ENCODE data around the gene CFDP1. TPM values are rescaled to one million over a fixed set of nuclear protein-coding genes. Genes with fewer than 3 reads are reported as not detected.

CFDP1 gene
- polyA plus RNA-seq, 1 donor (not counting 4 experiments of a cell fraction or from before 2014, with no cell fraction given), result 42.1 TPM

DNA sequence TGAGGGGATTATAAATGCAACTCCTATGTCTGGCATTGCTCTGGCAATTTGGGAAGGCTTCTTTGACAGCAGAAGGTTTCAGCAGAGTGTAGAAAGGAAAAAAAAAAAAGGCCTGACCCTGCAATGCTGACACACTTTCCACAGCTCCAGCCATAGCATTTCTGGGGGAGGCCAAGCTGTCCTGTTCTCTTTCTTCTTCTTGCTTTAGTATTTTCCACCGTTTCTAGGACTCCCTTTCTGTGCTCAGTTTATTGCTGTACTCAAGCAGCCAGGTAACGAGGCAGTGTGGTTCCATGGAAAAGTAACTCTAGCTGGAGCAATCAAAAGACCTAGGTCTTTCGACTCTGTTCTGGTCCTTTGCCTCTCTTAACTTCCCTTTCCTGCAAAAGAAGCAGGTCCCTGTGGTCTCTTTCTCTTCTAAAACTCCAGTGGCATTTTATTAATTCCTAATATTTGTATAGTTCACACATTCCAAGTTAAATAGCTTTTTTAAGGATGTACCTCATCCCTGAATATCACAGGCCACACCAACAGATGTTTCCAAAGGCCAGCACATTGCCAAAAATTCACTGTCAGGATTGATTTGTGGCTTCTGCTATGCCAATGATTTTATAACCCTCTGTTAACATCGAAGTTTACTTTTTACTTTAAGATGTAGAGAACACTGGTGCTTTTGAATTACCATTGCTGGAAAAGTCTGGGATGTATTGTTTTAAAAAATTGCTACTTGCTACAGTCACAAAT, 91.6 kb downstream of the CFDP1 start:
- no peak overlapping the region for H3K4me2 ChIP-seq (ENCODE audit: control insufficient read depth, extremely low read depth, insufficient read depth, low read depth, low read length)
- no peak overlapping the region for H3K4me3 ChIP-seq (ENCODE audit: control insufficient read depth in 2 of 3, extremely low read depth in 1 of 3, insufficient read depth in 2 of 3, low read depth in 1 of 3, low read length in 3 of 3)
- DNase-seq (ENCODE audit: low read depth, low spot score) (no peak), FAIRE-seq (no peak)
- H3K36me3 ChIP-seq (ENCODE audit: control insufficient read depth in 2 of 2, extremely low read depth in 1 of 2, insufficient read depth in 2 of 2, low read length in 2 of 2), result peaks cover 4% of the 10 kb centered on the region in 2 experiments
- no peaks in the 10 kb centered on the region for H3K9me3 ChIP-seq (ENCODE audit: control insufficient read depth, low read depth, low read length)
- no peak overlapping the region for H3K27ac ChIP-seq (ENCODE audit: control insufficient read depth, insufficient read depth, low read length)
- no peaks in the 10 kb centered on the region for H4K20me1 ChIP-seq (ENCODE audit: control insufficient read depth, extremely low read depth, insufficient read depth, low read length)
- H3K4me1 ChIP-seq (ENCODE audit: control insufficient read depth, extremely low read depth, insufficient read depth, low read length), result peaks cover 31% of the 10 kb centered on the region
- H3K9me1 ChIP-seq (ENCODE audit: control insufficient read depth, extremely low read depth, insufficient read depth, low read length), result peaks cover 2% of the 10 kb centered on the region
- H3K79me2 ChIP-seq (ENCODE audit: control insufficient read depth, insufficient read depth, low read length), result no peaks in the 10 kb centered on the region
- dilution Hi-C loops (cut with MboI; ENCODE audit: extremely low pct_ligation_motif_present, low sequenced_read_pairs), result no loop called here
- TF ChIP-seq EZH2 (IDR thresholded peaks at IDR 0.05; ENCODE audit: low read length) (no peak), CTCF (optimal IDR thresholded peaks at IDR 0.05 in 1 of 3, IDR thresholded peaks at IDR 0.05 in 1 of 3, conservative IDR thresholded peaks at IDR 0.05 in 1 of 3; ENCODE audit: extremely low read depth in 1 of 3, insufficient read depth in 2 of 3, low read length in 3 of 3) (no peak)
- H3K27me3 ChIP-seq (ENCODE audit: control insufficient read depth, extremely low read depth, insufficient read depth, low read length), result no peaks in the 10 kb centered on the region
- no peak overlapping the region for H3K9ac ChIP-seq (ENCODE audit: control insufficient read depth, extremely low read depth, insufficient read depth, low read length)
- no peak overlapping the region for H2AFZ ChIP-seq (ENCODE audit: control insufficient read depth, low read length)

GRCh38 chr16:75340741-75341491, 92.4 kb downstream of the CFDP1 start:
- Histone ChIP-seq H3K36me3 (ENCODE audit: control insufficient read depth in 2 of 2, extremely low read depth in 1 of 2, insufficient read depth in 2 of 2, low read length in 2 of 2) (peaks cover 3 to 4% of the 10 kb centered on the region in 2 experiments), H3K9ac (ENCODE audit: control insufficient read depth, extremely low read depth, insufficient read depth, low read length) (no peak overlapping the region), H3K9me1 (ENCODE audit: control insufficient read depth, extremely low read depth, insufficient read depth, low read length) (peaks cover 2% of the 10 kb centered on the region), H3K4me2 (ENCODE audit: control insufficient read depth, extremely low read depth, insufficient read depth, low read depth, low read length) (no peak overlapping the region), H3K79me2 (ENCODE audit: control insufficient read depth, insufficient read depth, low read length) (no peaks in the 10 kb centered on the region), H3K4me3 (ENCODE audit: control insufficient read depth in 2 of 3, extremely low read depth in 1 of 3, insufficient read depth in 2 of 3, low read depth in 1 of 3, low read length in 3 of 3) (no peak overlapping the region), H4K20me1 (ENCODE audit: control insufficient read depth, extremely low read depth, insufficient read depth, low read length) (no peaks in the 10 kb centered on the region), H2AFZ (ENCODE audit: control insufficient read depth, low read length) (no peak overlapping the region), H3K27me3 (ENCODE audit: control insufficient read depth, extremely low read depth, insufficient read depth, low read length) (no peaks in the 10 kb centered on the region), H3K9me3 (ENCODE audit: control insufficient read depth, low read depth, low read length) (no peaks in the 10 kb centered on the region), H3K27ac (ENCODE audit: control insufficient read depth, insufficient read depth, low read length) (no peak overlapping the region), H3K4me1 (ENCODE audit: control insufficient read depth, extremely low read depth, insufficient read depth, low read length) (peaks cover 31% of the 10 kb centered on the region)
- no peak for DNase-seq (ENCODE audit: low read depth, low spot score)
- TF ChIP-seq CTCF (optimal IDR thresholded peaks at IDR 0.05 in 1 of 3, IDR thresholded peaks at IDR 0.05 in 1 of 3, conservative IDR thresholded peaks at IDR 0.05 in 1 of 3; ENCODE audit: extremely low read depth in 1 of 3, insufficient read depth in 2 of 3, low read length in 3 of 3), result no peak
- TF ChIP-seq EZH2 (IDR thresholded peaks at IDR 0.05; ENCODE audit: low read length), result no peak
- dilution Hi-C loops (cut with MboI; ENCODE audit: extremely low pct_ligation_motif_present, low sequenced_read_pairs), result no loop called here
- no peak for FAIRE-seq

Measured in keratinocyte (primary cell).